ENCODE data around the gene RPS6KC1. TPM values are rescaled to one million over a fixed set of nuclear protein-coding genes. Genes with fewer than 3 reads are reported as not detected.
"Not testable (repeated sequence)": the region's sequence is repeated elsewhere in the genome, so short reads cannot be mapped to it uniquely, and the experiment has no call there.

The RPS6KC1 gene
- total RNA-seq, 1 donor from 2014 or later: 19.2 TPM

DNA sequence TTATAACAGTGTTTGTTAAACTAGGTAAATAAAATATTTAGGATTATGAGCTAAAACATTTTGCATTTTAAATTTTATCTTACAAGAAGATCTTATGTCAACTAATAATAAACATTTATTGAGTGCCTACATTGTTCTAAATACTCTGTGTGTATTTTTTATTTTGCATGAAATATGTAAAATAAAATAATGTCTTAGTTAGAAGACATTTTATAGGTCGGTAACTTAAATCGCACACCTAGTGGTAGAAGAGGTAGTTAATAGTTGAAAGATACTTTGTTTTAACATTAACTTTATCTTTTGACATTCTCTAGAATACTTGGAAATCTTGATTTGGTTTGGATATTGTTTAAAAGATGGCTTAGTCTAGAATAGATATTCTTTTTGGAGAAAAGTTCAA, 60.5 kb downstream of the RPS6KC1 start:
- no peaks in the 10 kb centered on the region for H3K9me3 Mint-ChIP-seq
- H3K4me3 Mint-ChIP-seq: no peak overlapping the region
- no peaks in the 10 kb centered on the region for H3K4me1 Mint-ChIP-seq (ENCODE audit: unreplicated experiment)
- H3K36me3 Mint-ChIP-seq: peaks cover 8% of the 10 kb centered on the region
- H3K27me3 Mint-ChIP-seq: no peaks in the 10 kb centered on the region
- no peak for TF ChIP-seq CTCF (conservative IDR thresholded peaks at IDR 0.05)
- no peak for DNase-seq (ENCODE audit: extremely low spot score, unreplicated experiment)
- H3K27ac Mint-ChIP-seq: no peak overlapping the region

DNA sequence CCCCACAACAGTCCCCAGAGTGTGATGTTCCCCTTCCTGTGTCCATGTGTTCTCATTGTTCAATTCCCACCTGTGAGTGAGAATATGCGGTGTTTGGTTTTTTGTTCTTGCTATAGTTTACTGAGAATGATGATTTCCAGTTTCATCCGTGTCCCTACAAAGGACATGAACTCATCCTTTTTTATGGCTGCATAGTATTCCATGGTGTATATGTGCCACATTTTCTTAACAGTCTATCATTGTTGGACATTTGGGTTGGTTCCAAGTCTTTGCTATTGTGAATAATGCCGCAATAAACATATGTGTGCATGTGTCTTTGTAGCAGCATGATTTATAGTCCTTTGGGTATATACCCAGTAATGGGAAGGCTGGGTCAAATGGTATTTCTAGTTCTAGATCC, 61.7 kb downstream of the RPS6KC1 start:
- H3K4me3 Mint-ChIP-seq; H3K4me1 Mint-ChIP-seq (ENCODE audit: unreplicated experiment); DNase-seq (ENCODE audit: extremely low spot score, unreplicated experiment); H3K36me3 Mint-ChIP-seq; H3K9me3 Mint-ChIP-seq; H3K27ac Mint-ChIP-seq; H3K27me3 Mint-ChIP-seq: not testable (repeated sequence)

GRCh38 chr1:213117699-213118180, 66.7 kb downstream of the RPS6KC1 start:
- H3K36me3 Mint-ChIP-seq; H3K9me3 Mint-ChIP-seq; H3K27me3 Mint-ChIP-seq; DNase-seq (ENCODE audit: extremely low spot score, unreplicated experiment); H3K27ac Mint-ChIP-seq; H3K4me3 Mint-ChIP-seq; H3K4me1 Mint-ChIP-seq (ENCODE audit: unreplicated experiment): not testable (repeated sequence)

GRCh38 chr1:213119794-213120193, 68.8 kb downstream of the RPS6KC1 start:
- H3K9me3 Mint-ChIP-seq: no peaks in the 10 kb centered on the region
- no peak for DNase-seq (ENCODE audit: extremely low spot score, unreplicated experiment)
- H3K4me1 Mint-ChIP-seq (ENCODE audit: unreplicated experiment): no peaks in the 10 kb centered on the region
- no peak overlapping the region for H3K27ac Mint-ChIP-seq
- peaks cover 5% of the 10 kb centered on the region for H3K36me3 Mint-ChIP-seq
- no peak for TF ChIP-seq CTCF (conservative IDR thresholded peaks at IDR 0.05)
- no peaks in the 10 kb centered on the region for H3K27me3 Mint-ChIP-seq
- no peak overlapping the region for H3K4me3 Mint-ChIP-seq

- Mint-ChIP-seq H3K36me3 (peaks cover 5% of the 10 kb centered on the region), H3K27me3 (no peaks in the 10 kb centered on the region), H3K27ac (no peak overlapping the region), H3K9me3 (no peaks in the 10 kb centered on the region), H3K4me3 (no peak overlapping the region), H3K4me1 (ENCODE audit: unreplicated experiment) (no peaks in the 10 kb centered on the region)
- no peak for TF ChIP-seq CTCF (conservative IDR thresholded peaks at IDR 0.05)
- DNase-seq (ENCODE audit: extremely low spot score, unreplicated experiment): no peak
Observed at GRCh38 chr1:213120386-213120785, 69.3 kb downstream of the RPS6KC1 start.

- H3K4me1 Mint-ChIP-seq (ENCODE audit: unreplicated experiment): no peaks in the 10 kb centered on the region
- no peaks in the 10 kb centered on the region for H3K27me3 Mint-ChIP-seq
- peaks cover 5% of the 10 kb centered on the region for H3K36me3 Mint-ChIP-seq
- TF ChIP-seq CTCF (conservative IDR thresholded peaks at IDR 0.05): no peak
- no peak overlapping the region for H3K27ac Mint-ChIP-seq
- no peak overlapping the region for H3K4me3 Mint-ChIP-seq
- no peak for DNase-seq (ENCODE audit: extremely low spot score, unreplicated experiment)
- no peaks in the 10 kb centered on the region for H3K9me3 Mint-ChIP-seq
Observed at GRCh38 chr1:213120961-213121360, 69.9 kb downstream of the RPS6KC1 start.

GRCh38 chr1:213122514-213122929, 71.5 kb downstream of the RPS6KC1 start:
- Mint-ChIP-seq H3K36me3 (no peaks in the 10 kb centered on the region), H3K4me3 (no peak overlapping the region), H3K9me3 (no peaks in the 10 kb centered on the region), H3K27me3 (no peaks in the 10 kb centered on the region), H3K4me1 (ENCODE audit: unreplicated experiment) (no peaks in the 10 kb centered on the region), H3K27ac (no peak overlapping the region)
- no peak for DNase-seq (ENCODE audit: extremely low spot score, unreplicated experiment)
- peak; percentile 88 for TF ChIP-seq CTCF (conservative IDR thresholded peaks at IDR 0.05)
